ENCODE measurements around the gene NFKB2.

DNA sequence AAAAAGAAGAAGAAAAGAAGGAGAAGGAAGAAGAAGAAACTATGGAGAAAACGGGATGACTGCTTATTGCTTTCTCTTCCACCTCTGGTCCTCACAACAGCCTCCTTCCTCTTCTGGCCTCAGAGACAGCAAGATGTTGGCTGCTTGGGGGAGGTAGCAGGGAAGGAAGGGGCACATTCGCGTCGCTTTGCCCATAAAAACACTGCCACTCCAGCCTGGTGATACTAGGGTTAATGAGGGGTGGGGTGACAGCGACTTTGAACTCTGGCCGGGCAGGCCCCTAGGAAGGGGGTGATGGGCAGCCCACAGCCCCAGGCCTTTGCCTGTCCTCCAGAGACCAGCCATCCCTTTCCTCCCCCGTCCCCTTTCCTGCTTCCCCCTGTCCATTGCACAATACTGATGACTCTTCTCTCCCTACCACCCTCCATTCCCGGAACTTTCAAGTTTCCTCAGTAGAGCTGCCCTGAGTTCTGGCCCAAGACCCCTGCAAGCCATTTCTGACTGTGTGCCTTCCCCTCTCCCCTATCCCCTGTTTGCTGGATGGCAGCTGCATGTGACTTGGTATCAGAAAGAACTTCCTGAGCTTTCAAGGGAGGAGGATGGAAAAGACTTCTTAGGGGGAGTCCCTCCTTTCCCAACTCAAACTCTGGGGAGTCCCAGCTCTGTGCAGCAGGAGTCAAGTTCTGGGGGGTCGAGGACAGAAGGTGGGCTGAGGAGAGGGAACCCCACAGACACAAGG, 39.1 kb downstream of the NFKB2 start:
- TF ChIP-seq, protein P1, sequence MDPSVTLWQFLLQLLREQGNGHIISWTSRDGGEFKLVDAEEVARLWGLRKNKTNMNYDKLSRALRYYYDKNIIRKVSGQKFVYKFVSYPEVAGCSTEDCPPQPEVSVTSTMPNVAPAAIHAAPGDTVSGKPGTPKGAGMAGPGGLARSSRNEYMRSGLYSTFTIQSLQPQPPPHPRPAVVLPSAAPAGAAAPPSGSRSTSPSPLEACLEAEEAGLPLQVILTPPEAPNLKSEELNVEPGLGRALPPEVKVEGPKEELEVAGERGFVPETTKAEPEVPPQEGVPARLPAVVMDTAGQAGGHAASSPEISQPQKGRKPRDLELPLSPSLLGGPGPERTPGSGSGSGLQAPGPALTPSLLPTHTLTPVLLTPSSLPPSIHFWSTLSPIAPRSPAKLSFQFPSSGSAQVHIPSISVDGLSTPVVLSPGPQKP (IDR thresholded peaks at IDR 0.05; ENCODE audit: borderline replicate concordance, low read depth, low read length) = no peak
- TF ChIP-seq, protein P2, sequence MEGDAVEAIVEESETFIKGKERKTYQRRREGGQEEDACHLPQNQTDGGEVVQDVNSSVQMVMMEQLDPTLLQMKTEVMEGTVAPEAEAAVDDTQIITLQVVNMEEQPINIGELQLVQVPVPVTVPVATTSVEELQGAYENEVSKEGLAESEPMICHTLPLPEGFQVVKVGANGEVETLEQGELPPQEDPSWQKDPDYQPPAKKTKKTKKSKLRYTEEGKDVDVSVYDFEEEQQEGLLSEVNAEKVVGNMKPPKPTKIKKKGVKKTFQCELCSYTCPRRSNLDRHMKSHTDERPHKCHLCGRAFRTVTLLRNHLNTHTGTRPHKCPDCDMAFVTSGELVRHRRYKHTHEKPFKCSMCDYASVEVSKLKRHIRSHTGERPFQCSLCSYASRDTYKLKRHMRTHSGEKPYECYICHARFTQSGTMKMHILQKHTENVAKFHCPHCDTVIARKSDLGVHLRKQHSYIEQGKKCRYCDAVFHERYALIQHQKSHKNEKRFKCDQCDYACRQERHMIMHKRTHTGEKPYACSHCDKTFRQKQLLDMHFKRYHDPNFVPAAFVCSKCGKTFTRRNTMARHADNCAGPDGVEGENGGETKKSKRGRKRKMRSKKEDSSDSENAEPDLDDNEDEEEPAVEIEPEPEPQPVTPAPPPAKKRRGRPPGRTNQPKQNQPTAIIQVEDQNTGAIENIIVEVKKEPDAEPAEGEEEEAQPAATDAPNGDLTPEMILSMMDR (conservative IDR thresholded peaks at IDR 0.05; ENCODE audit: low read depth, low read length) = no peak
- TF ChIP-seq RFX5 (IDR thresholded peaks at IDR 0.05; ENCODE audit: low read depth, low read length) (no peak), MAZ (IDR thresholded peaks at IDR 0.05; ENCODE audit: borderline replicate concordance, low read depth, low read length) (no peak), POLR2A (IDR thresholded peaks at IDR 0.05; ENCODE audit: low read depth, low read length) (no peak), MXI1 (IDR thresholded peaks at IDR 0.05; ENCODE audit: borderline replicate concordance, low read depth, low read length) (no peak), CEBPB (IDR thresholded peaks at IDR 0.05; ENCODE audit: low read depth, low read length) (peak; percentile 99), RAD21 (IDR thresholded peaks at IDR 0.05; ENCODE audit: low read length) (no peak), RCOR1 (IDR thresholded peaks at IDR 0.05; ENCODE audit: insufficient replicate concordance, low read length) (no peak), MAFK (IDR thresholded peaks at IDR 0.05; ENCODE audit: low read depth, low read length) (no peak), SMC3 (IDR thresholded peaks at IDR 0.05; ENCODE audit: low read depth, low read length) (no peak)
- TF ChIP-seq, protein P3, sequence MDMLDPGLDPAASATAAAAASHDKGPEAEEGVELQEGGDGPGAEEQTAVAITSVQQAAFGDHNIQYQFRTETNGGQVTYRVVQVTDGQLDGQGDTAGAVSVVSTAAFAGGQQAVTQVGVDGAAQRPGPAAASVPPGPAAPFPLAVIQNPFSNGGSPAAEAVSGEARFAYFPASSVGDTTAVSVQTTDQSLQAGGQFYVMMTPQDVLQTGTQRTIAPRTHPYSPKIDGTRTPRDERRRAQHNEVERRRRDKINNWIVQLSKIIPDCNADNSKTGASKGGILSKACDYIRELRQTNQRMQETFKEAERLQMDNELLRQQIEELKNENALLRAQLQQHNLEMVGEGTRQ (IDR thresholded peaks at IDR 0.05; ENCODE audit: low read depth, low read length) = no peak

All from IMR-90 (cell line).